H1 (cell line): ENCODE data around the gene OR52K2. TPM values are rescaled to one million over a fixed set of nuclear protein-coding genes. Genes with fewer than 3 reads are reported as not detected.

Experiments used
- CTCF ChIA-PET: fragments of 300-600 bp; sonication (Branson Sonifier 250); formaldehyde crosslinking; loops from one replicate; lab custom pipeline; 2021; ENCODE audit not compliant: partially characterized antibody; lab: Charles Lee
- POLR2A ChIA-PET: fragments of 300-600 bp; sonication (Branson Sonifier 250); formaldehyde crosslinking; loops from one replicate; lab custom pipeline; 2021; ENCODE audit warnings: inconsistent platforms; ENCODE audit not compliant: partially characterized antibody; lab: Charles Lee
- DNase-seq, 2 experiments: peaks; one replicate each; pipeline versions ENCODE4 v3.0.0 to v3.0.0-alpha.2; 2010 to 2022; ENCODE audit warnings: low spot score in 2 of 2, low read depth in 1 of 2, mixed read lengths in 1 of 2
- FAIRE-seq: peaks from 2 replicates; lab custom pipeline; 2011; peaks lifted over from hg19 to GRCh38; lab: Jason Lieb, UNC
- H2AFZ ChIP-seq: 2 replicates; pipeline ENCODE4 v1.8.1; 2012; ENCODE audit warnings: low read length, inconsistent platforms
- H2AK5ac ChIP-seq: 2 replicates; pipeline ENCODE4 v1.6.1; 2013; ENCODE audit warnings: low read depth, low read length
- H2BK120ac ChIP-seq: replicated peaks from 2 replicates; pipeline ENCODE3; 2013; ENCODE audit warnings: low read depth, low read length, inconsistent platforms
- H2BK12ac ChIP-seq: 2 replicates; pipeline ENCODE4 v1.6.1; 2013; ENCODE audit warnings: low read depth, low read length
- H2BK15ac ChIP-seq: 2 replicates; pipeline ENCODE4 v1.6.1; 2013; ENCODE audit warnings: low read length
- H2BK20ac ChIP-seq: 2 replicates; pipeline ENCODE4 v1.6.1; 2013; ENCODE audit warnings: low read length
- H2BK5ac ChIP-seq: 2 replicates; pipeline ENCODE4 v1.6.1; 2013; ENCODE audit warnings: low read depth, low read length
- H3K14ac ChIP-seq: 2 replicates; pipeline ENCODE4 v1.6.1; 2013; ENCODE audit warnings: inconsistent platforms; ENCODE audit not compliant: insufficient read length
- H3K18ac ChIP-seq: 2 replicates; pipeline ENCODE4 v1.6.1; 2013; ENCODE audit warnings: low read length; ENCODE audit errors: extremely low read depth
- H3K23ac ChIP-seq: 2 replicates; pipeline ENCODE4 v1.6.1; 2013; ENCODE audit warnings: inconsistent platforms; ENCODE audit not compliant: insufficient read length
- H3K23me2 ChIP-seq: 2 replicates; pipeline ENCODE4 v1.6.1; 2013; ENCODE audit warnings: low read depth, low read length
- H3K27ac ChIP-seq: 2 replicates; pipeline ENCODE4 v1.6.1; 2011; ENCODE audit warnings: low read depth, low read length, inconsistent platforms
- H3K27me3 ChIP-seq, 4 experiments: replicated peaks in 1 of 4; 1 replicate in 1 of 4; 2 replicates in 3 of 4; pipeline versions ENCODE4 v1.6.1 to v1.8.1; 2011 to 2013; ENCODE audit warnings: low read length in 3 of 4, mild to moderate bottlenecking in 3 of 4, inconsistent platforms in 2 of 4, mixed read lengths in 2 of 4, moderate library complexity in 1 of 4; ENCODE audit not compliant: control insufficient read depth in 3 of 4, insufficient read depth in 3 of 4; ENCODE audit errors: extremely low read depth in 1 of 4
- H3K36me3 ChIP-seq, 4 experiments: 2 replicates each; pipeline versions ENCODE4 v1.6.1 to v1.8.1; 2011 to 2013; ENCODE audit warnings: mild to moderate bottlenecking in 4 of 4, low read length in 3 of 4, moderate library complexity in 2 of 4, control low read depth in 1 of 4, inconsistent platforms in 1 of 4; ENCODE audit not compliant: insufficient read depth in 4 of 4, control insufficient read depth in 2 of 4
- H3K4ac ChIP-seq: replicated peaks from 2 replicates; pipeline ENCODE3; 2013; ENCODE audit warnings: low read length, low read depth, mixed read lengths, inconsistent platforms; ENCODE audit not compliant: insufficient read length
- H3K4me1 ChIP-seq, 4 experiments: replicated peaks in 1 of 4; 1 replicate in 1 of 4; 2 replicates in 3 of 4; pipeline versions ENCODE4 v1.6.1 to v1.8.1; 2011 to 2013; ENCODE audit warnings: low read length in 3 of 4, inconsistent platforms in 2 of 4, mixed read lengths in 1 of 4; ENCODE audit not compliant: insufficient read depth in 4 of 4, control insufficient read depth in 3 of 4
- H3K4me2 ChIP-seq, 2 experiments: 2 replicates each; pipeline versions ENCODE4 v1.6.1 to v1.8.1; 2011 to 2013; ENCODE audit warnings: low read depth in 2 of 2, low read length in 2 of 2, control low read depth in 1 of 2, inconsistent platforms in 1 of 2, mild to moderate bottlenecking in 1 of 2; ENCODE audit not compliant: insufficient read depth in 1 of 2
- H3K4me3 ChIP-seq, 4 experiments: fragments of 200-600, 300-600 bp in 1 of 4; sonication (generic), shearing (Covaris generic), sonication (Bioruptor Twin) in 1 of 4; 2 replicates each; pipeline versions ENCODE4 v1.5.1 to v1.8.1; 2011 to 2016; ENCODE audit warnings: low read length in 4 of 4, low read depth in 3 of 4, control low read depth in 2 of 4, inconsistent platforms in 2 of 4, mild to moderate bottlenecking in 2 of 4, mixed read lengths in 1 of 4, moderate library complexity in 1 of 4; ENCODE audit not compliant: insufficient read depth in 2 of 4; ENCODE audit errors: extremely low read depth in 1 of 4
- H3K56ac ChIP-seq: replicated peaks from 2 replicates; pipeline ENCODE3; 2013; ENCODE audit warnings: low read depth, mild to moderate bottlenecking, mixed read lengths, low read length, inconsistent platforms; ENCODE audit not compliant: insufficient read length
- H3K79me1 ChIP-seq: 2 replicates; pipeline ENCODE4 v1.6.1; 2013; ENCODE audit warnings: low read depth, low read length, control low read depth
- H3K79me2 ChIP-seq, 2 experiments: 2 replicates each; pipeline versions ENCODE4 v1.6.1 to v1.8.1; 2012 to 2013; ENCODE audit warnings: low read length in 2 of 2, mild to moderate bottlenecking in 2 of 2, inconsistent platforms in 1 of 2; ENCODE audit not compliant: insufficient read depth in 2 of 2, control insufficient read depth in 1 of 2
- H3K9ac ChIP-seq, 4 experiments: replicated peaks in 1 of 4; 1 replicate in 1 of 4; 2 replicates in 3 of 4; pipeline versions ENCODE4 v1.6.1 to v1.8.1; 2011 to 2013; ENCODE audit warnings: low read depth in 3 of 4, low read length in 3 of 4, control low read depth in 2 of 4, mild to moderate bottlenecking in 2 of 4, moderate library complexity in 2 of 4, inconsistent platforms in 1 of 4; ENCODE audit errors: extremely low read depth in 1 of 4
- H3K9me3 ChIP-seq, 2 experiments: 2 replicates each; pipeline versions ENCODE4 v1.6.1 to v1.8.1; 2012 to 2013; ENCODE audit warnings: mild to moderate bottlenecking in 2 of 2, moderate library complexity in 2 of 2, control low read depth in 1 of 2, inconsistent platforms in 1 of 2, low read depth in 1 of 2, low read length in 1 of 2, mixed read lengths in 1 of 2; ENCODE audit not compliant: insufficient read depth in 2 of 2
- H4K20me1 ChIP-seq, 2 experiments: replicated peaks in 1 of 2; 2 replicates each; pipeline versions ENCODE3 to v1.8.1; 2011 to 2013; ENCODE audit warnings: inconsistent platforms in 2 of 2, low read length in 2 of 2, mild to moderate bottlenecking in 1 of 2; ENCODE audit not compliant: insufficient read depth in 2 of 2, control insufficient read depth in 1 of 2
- H4K5ac ChIP-seq: 2 replicates; pipeline ENCODE4 v1.6.1; 2013; ENCODE audit warnings: low read length, low read depth, mixed read lengths, inconsistent platforms; ENCODE audit not compliant: insufficient read length
- H4K8ac ChIP-seq: 2 replicates; pipeline ENCODE4 v1.8.0; 2013; ENCODE audit warnings: mild to moderate bottlenecking, moderate library complexity, low read length, inconsistent platforms; ENCODE audit not compliant: insufficient read depth; ENCODE audit errors: extremely low read depth
- H4K91ac ChIP-seq: replicated peaks from 2 replicates; pipeline ENCODE3; 2013; ENCODE audit warnings: low read length, mixed read lengths, inconsistent platforms; ENCODE audit not compliant: insufficient read length
- CEBPB ChIP-seq: IDR thresholded peaks from 2 replicates; pipeline ENCODE4 v1.6.1; 2012; ENCODE audit warnings: low read depth, low read length
- EP300 ChIP-seq, 2 experiments: IDR thresholded peaks; 1 replicate in 1 of 2; 2 replicates in 1 of 2; pipeline ENCODE4 v1.6.1; 2011 to 2012; ENCODE audit warnings: low read depth in 2 of 2, low read length in 2 of 2, mild to moderate bottlenecking in 2 of 2, borderline replicate concordance in 1 of 2, inconsistent platforms in 1 of 2, moderate library complexity in 1 of 2
- SAP30 ChIP-seq: fragments of 300-600 bp; sonication (generic); IDR thresholded peaks from 2 replicates; pipeline ENCODE4 v1.7.1; 2012; ENCODE audit warnings: low read length, moderate library complexity, mild to moderate bottlenecking, inconsistent platforms; ENCODE audit not compliant: insufficient read depth, insufficient replicate concordance
- SRF ChIP-seq: IDR thresholded peaks from 2 replicates; pipeline ENCODE4 v1.6.1; 2011; ENCODE audit warnings: mild to moderate bottlenecking, low read depth, low read length, moderate library complexity
- USF2 ChIP-seq: IDR thresholded peaks from 2 replicates; pipeline ENCODE4 v1.6.1; 2011; ENCODE audit warnings: low read length, improper control_type of control experiment
- ZNF274 ChIP-seq: IDR thresholded peaks from 2 replicates; pipeline ENCODE4 v1.7.0; 2012; ENCODE audit warnings: low read length, borderline replicate concordance; ENCODE audit errors: extremely low read depth
- WGBS, 2 experiments: shearing (Covaris generic) in 1 of 2; methylation state at CpG; one replicate each; pipeline versions ENCODE4 v1.1.6 to v1.1.7; 2013 to 2015; ENCODE audit warnings: low lambda C conversion rate in 2 of 2, mixed read lengths in 2 of 2, inconsistent platforms in 1 of 2, low coverage in 1 of 2, missing lambda C conversion rate in 1 of 2; ENCODE audit not compliant: insufficient replicate concordance in 2 of 2, insufficient coverage in 1 of 2, insufficient read length in 1 of 2; ENCODE audit errors: extremely low coverage in 1 of 2, missing lambda C conversion rate in 1 of 2; 5-methylcytosine and 5-hydroxymethylcytosine counted together
- polyA plus RNA-seq, 7 experiments: library from polyadenylated mRNA; depleted of rRNA in 3 of 7; stranded (reverse) in 5 of 7; unstranded in 2 of 7; fragments of >200 nt in 5 of 7; fragments of 200-250 nt in 2 of 7; gene quantifications; 1 replicate in 5 of 7; 2 replicates in 1 of 7; 4 replicates in 1 of 7; pipeline versions ENCODE4 v1.2.1 to v1.2.3, GENCODE V29; 2011 to 2013; ENCODE audit warnings: missing spikeins in 2 of 7, mixed read lengths in 2 of 7
- total RNA-seq: library from RNA; stranded (reverse); fragmentation: NEBNext Ultra II Directional; extraction: Animal tissue kit (Norgen Biotek cat#: 25700); gene quantifications from 2 replicates; pipeline ENCODE4 v1.2.1, GENCODE V29; 2021

Gene OR52K2
- total and polyA plus RNA-seq, 2 of the 8 experiments (the other 6 are each of a cell fraction or from before 2014, with no cell fraction given), result not detected

GRCh38 chr11:4491878-4492606 lies 42.9 kb downstream of the OR52K2 start:
- Histone ChIP-seq H3K79me1 (no peaks in the 10 kb centered on the region), H3K4me1 (no peaks in the 10 kb centered on the region), H2AK5ac (no peak overlapping the region), H2BK15ac (no peak overlapping the region), H3K23ac (no peak overlapping the region), H2AFZ (no peak overlapping the region), H3K36me3 (no peaks in the 10 kb centered on the region), H2BK20ac (no peak overlapping the region), H3K18ac (no peak overlapping the region), H4K91ac (no peak overlapping the region), H3K4me2 (no peak overlapping the region), H3K9ac (no peak overlapping the region), H2BK5ac (no peak overlapping the region), H4K5ac (no peak overlapping the region), H3K4ac (no peak overlapping the region), H3K79me2 (no peaks in the 10 kb centered on the region), H4K20me1 (no peaks in the 10 kb centered on the region), H3K27me3 (no peaks in the 10 kb centered on the region), H3K56ac (no peak overlapping the region), H4K8ac (no peak overlapping the region), H3K4me3 (no peak overlapping the region), H2BK12ac (no peak overlapping the region), H3K23me2 (no peaks in the 10 kb centered on the region), H3K27ac (no peak overlapping the region), H3K9me3 (no peaks in the 10 kb centered on the region), H3K14ac (no peak overlapping the region), H2BK120ac (no peak overlapping the region)
- CTCF ChIA-PET, result interaction anchor here (0.6 to 7.2 kb wide), 15 partner anchors 9 to 307 kb away, joined by 3 to 104 read pairs (median 5); partner anchors contain the start of genes OR52K1 and TRIM21
- FAIRE-seq, result no peak
- no peak for TF ChIP-seq EP300 (IDR thresholded peaks at IDR 0.05; ENCODE audit: borderline replicate concordance in 1 of 2, low read depth in 2 of 2, low read length in 2 of 2)
- no peak for TF ChIP-seq USF2
- TF ChIP-seq SRF, result no peak
- TF ChIP-seq CEBPB, result no peak
- TF ChIP-seq SAP30, result no peak
- no peak for TF ChIP-seq ZNF274
- WGBS, 2 experiments, result 91% methylated on average over 4 of the region's 4 CpGs; no CpG with 5 or more reads in 1 of the 2 experiments
- POLR2A ChIA-PET, result no interaction called here
- no peak for DNase-seq
